SU-DHL-6 (cell line): ENCODE results near the gene PSORS1C1.

ENCODE experiments used
- EZH2phosphoT487 ChIP-seq: fragments of 200-600 bp; sonication (generic), shearing (Covaris generic); conservative IDR thresholded peaks from 2 replicates; pipeline ENCODE4 v1.6.1; 2018; ENCODE audit warnings: mild to moderate bottlenecking, antibody characterized with exemption, low read length, moderate library complexity, mixed read lengths
- TF ChIP-seq, protein P1 (sequence below): fragments of 200-600 bp; sonication (generic); IDR thresholded peaks from one replicate; pipeline ENCODE4 v1.5.1; 2017; ENCODE audit warnings: antibody characterized with exemption, mild to moderate bottlenecking, low read length, moderate library complexity; ENCODE audit not compliant: insufficient read depth, poor library complexity, severe bottlenecking

GRCh38 chr6:31173406-31173805 lies 58.8 kb downstream of the PSORS1C1 start:
- TF ChIP-seq, protein P1, sequence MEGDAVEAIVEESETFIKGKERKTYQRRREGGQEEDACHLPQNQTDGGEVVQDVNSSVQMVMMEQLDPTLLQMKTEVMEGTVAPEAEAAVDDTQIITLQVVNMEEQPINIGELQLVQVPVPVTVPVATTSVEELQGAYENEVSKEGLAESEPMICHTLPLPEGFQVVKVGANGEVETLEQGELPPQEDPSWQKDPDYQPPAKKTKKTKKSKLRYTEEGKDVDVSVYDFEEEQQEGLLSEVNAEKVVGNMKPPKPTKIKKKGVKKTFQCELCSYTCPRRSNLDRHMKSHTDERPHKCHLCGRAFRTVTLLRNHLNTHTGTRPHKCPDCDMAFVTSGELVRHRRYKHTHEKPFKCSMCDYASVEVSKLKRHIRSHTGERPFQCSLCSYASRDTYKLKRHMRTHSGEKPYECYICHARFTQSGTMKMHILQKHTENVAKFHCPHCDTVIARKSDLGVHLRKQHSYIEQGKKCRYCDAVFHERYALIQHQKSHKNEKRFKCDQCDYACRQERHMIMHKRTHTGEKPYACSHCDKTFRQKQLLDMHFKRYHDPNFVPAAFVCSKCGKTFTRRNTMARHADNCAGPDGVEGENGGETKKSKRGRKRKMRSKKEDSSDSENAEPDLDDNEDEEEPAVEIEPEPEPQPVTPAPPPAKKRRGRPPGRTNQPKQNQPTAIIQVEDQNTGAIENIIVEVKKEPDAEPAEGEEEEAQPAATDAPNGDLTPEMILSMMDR: no peak
- no peak for TF ChIP-seq EZH2phosphoT487
